Left lung (tissue), 10 donors: Measurements from ENCODE around the gene IMPA2. TPM values are rescaled to one million over a fixed set of nuclear protein-coding genes. Genes with fewer than 3 reads are reported as not detected.

ENCODE experiments used
- ATAC-seq: fragments of 200-7000 bp; cut with Tn5 transposase; one replicate; pipeline ENCODE4 v1.9.1; 2020; ENCODE audit warnings: moderate library complexity
- DNase-seq, 4 donors: peaks; one replicate each; pipeline ENCODE4 v3.0.0-alpha.2; 2013 to 2020
- H3K27ac ChIP-seq, 2 donors: fragments of 200-600 bp; sonication (generic) in 1 of 2; one replicate each; pipeline versions ENCODE4 v1.5.0 to v1.8.0; 2020 to 2021
- H3K27me3 ChIP-seq, 2 donors: fragments of 200-600 bp; sonication (generic) in 1 of 2; one replicate each; pipeline versions ENCODE4 v1.5.0 to v1.8.0; 2020 to 2021
- H3K36me3 ChIP-seq, 2 donors: fragments of 200-600 bp; sonication (generic) in 1 of 2; one replicate each; pipeline versions ENCODE4 v1.5.0 to v1.8.0; 2020 to 2021
- H3K4me1 ChIP-seq, 2 donors: fragments of 200-600 bp; one replicate each; pipeline ENCODE4 v1.8.0; 2021
- H3K4me3 ChIP-seq, 2 donors: fragments of 200-600 bp; sonication (generic) in 1 of 2; one replicate each; pipeline versions ENCODE4 v1.5.0 to v1.8.0; 2020 to 2021; ENCODE audit warnings: mild to moderate bottlenecking in 1 of 2
- H3K9me3 ChIP-seq, 2 donors: fragments of 200-600 bp; sonication (generic) in 1 of 2; one replicate each; pipeline versions ENCODE4 v1.5.0 to v1.8.0; 2020 to 2021
- CTCF ChIP-seq, 2 donors: fragments of 200-600 bp; sonication (generic) in 1 of 2; IDR thresholded peaks; one replicate each; pipeline versions ENCODE4 v1.5.0 to v1.8.0; 2021; ENCODE audit warnings: antibody characterized with exemption in 2 of 2
- intact Hi-C, 2 donors: fragments of 100-400 bp; cut with DNase I; formaldehyde crosslinking; loops; one replicate each; pipeline versions ENCODE4 v1.11.2 to v1.14.2; 2022
- polyA plus RNA-seq, 6 donors: library from polyadenylated mRNA; unstranded; fragments of 120-200 nt; gene quantifications; one replicate each; pipeline ENCODE4 v1.2.1, GENCODE V29; 2013; ENCODE audit not compliant: insufficient read length in 6 of 6
- total RNA-seq, 2 donors: library from RNA; stranded (reverse); fragmentation: NEBNext Ultra II Directional; extraction: Animal tissue kit (Norgen Biotek cat#: 25700); gene quantifications; one replicate each; pipeline ENCODE4 v1.2.1, GENCODE V29; 2021
- donor health status: DM: no; HTN: yes; CAD: no.
- donor health status: DM: no; HTN: no; CAD: no.

IMPA2 gene
- total and polyA plus RNA-seq, 8 donors = 62.2 to 93.4 (median 82.2) TPM

GRCh38 chr18:11984091-11984490, 2.8 kb downstream of the IMPA2 start:
- Histone ChIP-seq H3K4me1 (peaks cover 9 to 71% of the 10 kb centered on the region in 2 donors), H3K27ac (no peak overlapping the region)
- intact Hi-C loops = no loop called here

DNA sequence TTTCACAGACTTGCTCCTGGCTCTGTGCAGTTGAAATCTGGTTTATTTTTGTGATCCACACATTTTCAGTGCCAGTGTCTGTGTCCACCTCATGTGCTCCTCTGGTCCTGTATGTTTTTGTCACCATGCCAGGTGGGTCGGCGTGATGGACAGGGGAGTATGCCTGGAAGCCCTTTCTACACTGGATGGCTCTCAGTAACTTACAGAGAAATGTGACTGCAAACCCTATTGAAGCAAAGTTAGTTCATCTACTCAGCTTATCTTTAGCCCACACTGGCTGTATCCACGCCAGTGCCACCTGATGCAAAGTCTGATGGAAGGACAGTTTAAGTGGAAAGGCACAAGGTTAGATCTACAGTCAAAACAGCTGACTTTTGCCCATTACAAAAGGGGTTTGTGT, 4.3 kb downstream of the IMPA2 start:
- no peaks in the 10 kb centered on the region for H3K36me3 ChIP-seq
- H3K9me3 ChIP-seq = no peaks in the 10 kb centered on the region
- no peaks in the 10 kb centered on the region for H3K27me3 ChIP-seq
- no peak for TF ChIP-seq CTCF (IDR thresholded peaks at IDR 0.05)
- peak overlapping the region in 1 of 2 donors; percentile 53 for H3K27ac ChIP-seq
- intact Hi-C loops = no loop called here
- H3K4me1 ChIP-seq = peaks cover 3 to 67% of the 10 kb centered on the region in 2 donors
- H3K4me3 ChIP-seq = no peak overlapping the region
- no peak for ATAC-seq
- peak in 2 of 4 donors; percentile 14 to 17 for DNase-seq

More at GRCh38 chr18:11984091-11984490, 2.8 kb downstream of the IMPA2 start:
- TF ChIP-seq CTCF (IDR thresholded peaks at IDR 0.05) = no peak
- H3K9me3 ChIP-seq = no peaks in the 10 kb centered on the region
- ATAC-seq (no peak), DNase-seq (peak in 2 of 4 donors; percentile 24 to 26)
- H3K36me3 ChIP-seq = no peaks in the 10 kb centered on the region
- no peaks in the 10 kb centered on the region for H3K27me3 ChIP-seq
- H3K4me3 ChIP-seq = peak overlapping the region in 1 of 2 donors; percentile 94

- no peak for TF ChIP-seq CTCF (IDR thresholded peaks at IDR 0.05)
- Histone ChIP-seq H3K27me3 (no peaks in the 10 kb centered on the region), H3K27ac (peak overlapping the region in 1 of 2 donors; percentile 53), H3K4me3 (no peak overlapping the region), H3K4me1 (peaks cover 3 to 67% of the 10 kb centered on the region in 2 donors), H3K9me3 (no peaks in the 10 kb centered on the region), H3K36me3 (no peaks in the 10 kb centered on the region)
- ATAC-seq = no peak
- peak in 2 of 4 donors; percentile 31 to 74 for DNase-seq
- intact Hi-C loops = no loop called here
Observed at GRCh38 chr18:11986061-11986460, 4.8 kb downstream of the IMPA2 start.

GRCh38 chr18:11987527-11987926, 6.2 kb downstream of the IMPA2 start:
- Histone ChIP-seq H3K36me3 (no peaks in the 10 kb centered on the region), H3K27me3 (no peaks in the 10 kb centered on the region), H3K4me3 (no peak overlapping the region), H3K27ac (peak overlapping the region in 1 of 2 donors; percentile 62), H3K4me1 (peaks cover 3 to 61% of the 10 kb centered on the region in 2 donors), H3K9me3 (no peaks in the 10 kb centered on the region)
- intact Hi-C loops = no loop called here
- DNase-seq (peak in 2 of 4 donors; percentile 28 to 33), ATAC-seq (peak; percentile 53)
- no peak for TF ChIP-seq CTCF (IDR thresholded peaks at IDR 0.05)

- H3K27me3 ChIP-seq = no peaks in the 10 kb centered on the region
- intact Hi-C loops = no loop called here
- H3K27ac ChIP-seq = no peak overlapping the region
- no peak for TF ChIP-seq CTCF (IDR thresholded peaks at IDR 0.05)
- no peaks in the 10 kb centered on the region for H3K36me3 ChIP-seq
- H3K4me1 ChIP-seq = peaks cover 5 to 53% of the 10 kb centered on the region in 2 donors
- DNase-seq (peak in 2 of 4 donors; percentile 19 to 33), ATAC-seq (peak; percentile 16)
- H3K4me3 ChIP-seq = no peak overlapping the region
- no peaks in the 10 kb centered on the region for H3K9me3 ChIP-seq
Observed at GRCh38 chr18:11989174-11989573, 7.9 kb downstream of the IMPA2 start.
